Thoracic aorta (tissue), 2 donors: ENCODE measurements around the gene SYNE2. TPM values are rescaled to one million over a fixed set of nuclear protein-coding genes. Genes with fewer than 3 reads are reported as not detected.
"Not testable (repeated sequence)": the region's sequence is repeated elsewhere in the genome, so short reads cannot be mapped to it uniquely, and the experiment has no call there.

Source experiments
- ATAC-seq: fragments of 150-250 bp; one replicate; pipeline ENCODE4 v1.8.0; 2017; ENCODE audit warnings: low read depth; ENCODE audit not compliant: insufficient number of reproducible peaks, low FRiP score
- DNase-seq: peaks from one replicate; pipeline ENCODE4 v3.0.0-alpha.2; 2020; ENCODE audit warnings: low spot score
- H3K27ac ChIP-seq, 2 donors: fragments of 200-600 bp; sonication (generic); 1 replicate in 1 of 2; 2 replicates in 1 of 2; pipeline ENCODE4 v1.5.1; 2016; ENCODE audit warnings: mild to moderate bottlenecking in 2 of 2, moderate library complexity in 2 of 2
- H3K27me3 ChIP-seq: fragments of 200-600 bp; sonication (generic); replicated peaks from 2 replicates; pipeline ENCODE4 v1.6.0; 2016; ENCODE audit warnings: mild to moderate bottlenecking; ENCODE audit not compliant: insufficient read depth
- H3K36me3 ChIP-seq: fragments of 200-600 bp; sonication (generic); one replicate; pipeline ENCODE4 v1.5.1; 2016
- H3K4me1 ChIP-seq, 2 donors: fragments of 200-600 bp; sonication (generic); 1 replicate in 1 of 2; 2 replicates in 1 of 2; pipeline versions ENCODE4 v1.5.1 to v1.6.0; 2016; ENCODE audit warnings: low read depth in 2 of 2, mild to moderate bottlenecking in 1 of 2; ENCODE audit not compliant: control insufficient read depth in 1 of 2
- H3K4me3 ChIP-seq: fragments of 200-600 bp; sonication (generic); 2 replicates; pipeline ENCODE4 v1.5.1; 2016; ENCODE audit warnings: mild to moderate bottlenecking
- H3K9me3 ChIP-seq: fragments of 200-600 bp; sonication (generic); 2 replicates; pipeline ENCODE4 v1.5.1; 2016
- total RNA-seq, 2 donors: library from RNA; depleted of rRNA; stranded (reverse); fragments of >200 nt; gene quantifications; one replicate each; pipeline versions ENCODE4 v1.1.0 to v1.2.3, GENCODE V29; 2016
- TF ChIP-seq, protein P1 (sequence below): fragments of 200-600 bp; sonication (generic); IDR thresholded peaks from one replicate; pipeline ENCODE4 v1.5.1; 2019; ENCODE audit warnings: antibody characterized with exemption

The SYNE2 gene
- total RNA-seq, 2 donors from 2014 or later = 125 to 256 TPM

- peak overlapping the region; percentile 83 to 94 for H3K27ac ChIP-seq
- no peaks in the 10 kb centered on the region for H3K36me3 ChIP-seq
- H3K27me3 ChIP-seq = no peaks in the 10 kb centered on the region
- ATAC-seq = no peak
- H3K4me1 ChIP-seq = peaks cover 20 to 59% of the 10 kb centered on the region in 2 donors
- no peak for DNase-seq
- TF ChIP-seq, protein P1, sequence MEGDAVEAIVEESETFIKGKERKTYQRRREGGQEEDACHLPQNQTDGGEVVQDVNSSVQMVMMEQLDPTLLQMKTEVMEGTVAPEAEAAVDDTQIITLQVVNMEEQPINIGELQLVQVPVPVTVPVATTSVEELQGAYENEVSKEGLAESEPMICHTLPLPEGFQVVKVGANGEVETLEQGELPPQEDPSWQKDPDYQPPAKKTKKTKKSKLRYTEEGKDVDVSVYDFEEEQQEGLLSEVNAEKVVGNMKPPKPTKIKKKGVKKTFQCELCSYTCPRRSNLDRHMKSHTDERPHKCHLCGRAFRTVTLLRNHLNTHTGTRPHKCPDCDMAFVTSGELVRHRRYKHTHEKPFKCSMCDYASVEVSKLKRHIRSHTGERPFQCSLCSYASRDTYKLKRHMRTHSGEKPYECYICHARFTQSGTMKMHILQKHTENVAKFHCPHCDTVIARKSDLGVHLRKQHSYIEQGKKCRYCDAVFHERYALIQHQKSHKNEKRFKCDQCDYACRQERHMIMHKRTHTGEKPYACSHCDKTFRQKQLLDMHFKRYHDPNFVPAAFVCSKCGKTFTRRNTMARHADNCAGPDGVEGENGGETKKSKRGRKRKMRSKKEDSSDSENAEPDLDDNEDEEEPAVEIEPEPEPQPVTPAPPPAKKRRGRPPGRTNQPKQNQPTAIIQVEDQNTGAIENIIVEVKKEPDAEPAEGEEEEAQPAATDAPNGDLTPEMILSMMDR = no peak
- no peaks in the 10 kb centered on the region for H3K9me3 ChIP-seq
- H3K4me3 ChIP-seq = peak overlapping the region; percentile 26
Observed at GRCh38 chr14:64112867-64113678, 260.3 kb downstream of the SYNE2 start.

DNA sequence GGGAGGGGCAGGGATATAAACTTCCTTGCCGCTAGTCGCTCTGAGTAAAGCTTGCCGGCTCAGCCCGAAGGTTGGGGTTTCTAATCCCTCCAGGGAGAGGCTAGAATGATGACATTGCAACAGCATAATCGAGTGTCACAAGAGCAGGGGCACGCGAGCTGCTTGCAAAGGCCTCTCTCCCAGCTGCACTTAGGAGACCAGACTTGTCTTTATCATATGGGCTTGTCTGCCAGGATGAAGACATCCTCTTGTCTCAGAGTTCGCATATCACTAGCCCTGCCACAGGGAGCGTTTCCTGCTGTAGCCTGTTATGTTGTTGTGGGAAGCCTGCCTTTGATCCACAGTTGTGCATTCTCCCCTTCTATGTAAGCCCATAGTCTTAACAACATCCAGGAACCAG lies 261.4 kb downstream of the SYNE2 start:
- TF ChIP-seq, protein P1 = no peak
- H3K27ac ChIP-seq = peak overlapping the region; percentile 83 to 94
- DNase-seq (no peak), ATAC-seq (no peak)
- no peaks in the 10 kb centered on the region for H3K36me3 ChIP-seq
- no peak overlapping the region for H3K4me3 ChIP-seq
- H3K4me1 ChIP-seq = peaks cover 24 to 67% of the 10 kb centered on the region in 2 donors
- no peaks in the 10 kb centered on the region for H3K9me3 ChIP-seq
- no peaks in the 10 kb centered on the region for H3K27me3 ChIP-seq

DNA sequence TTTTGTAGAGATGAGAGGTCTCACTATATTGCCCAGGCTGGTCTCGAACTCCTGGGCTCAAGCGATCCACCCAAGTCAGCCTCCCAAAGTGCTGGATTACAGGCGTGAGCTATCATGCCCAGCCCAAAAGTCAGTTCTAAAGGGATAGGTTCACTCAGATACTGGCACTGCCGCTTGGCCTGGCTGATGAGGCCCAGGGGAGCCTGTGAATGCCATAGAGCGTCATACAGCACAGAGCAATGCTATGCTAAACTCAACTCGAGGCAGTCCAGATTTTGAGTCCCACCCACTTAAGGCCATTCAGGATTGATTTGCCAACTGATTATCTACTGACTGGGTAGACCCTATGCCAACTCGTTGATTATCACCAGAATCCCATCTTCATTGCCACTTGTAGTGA lies 262.0 kb downstream of the SYNE2 start:
- H3K27ac ChIP-seq = peak overlapping the region; percentile 83 to 94
- TF ChIP-seq, protein P1 = no peak

GRCh38 chr14:64115401-64115800 lies 262.6 kb downstream of the SYNE2 start:
- H3K9me3 ChIP-seq = no peaks in the 10 kb centered on the region
- TF ChIP-seq, protein P1 = no peak
- no peaks in the 10 kb centered on the region for H3K27me3 ChIP-seq
- ATAC-seq (no peak), DNase-seq (no peak)
- H3K4me3 ChIP-seq = no peak overlapping the region
- H3K27ac ChIP-seq = peak overlapping the region; percentile 83 to 94
- peaks cover 24 to 69% of the 10 kb centered on the region in 2 donors for H3K4me1 ChIP-seq
- H3K36me3 ChIP-seq = no peaks in the 10 kb centered on the region

More for the DNA sequence above, 262.0 kb downstream of the SYNE2 start:
- ATAC-seq (no peak), DNase-seq (no peak)
- H3K4me1 ChIP-seq = peaks cover 24 to 72% of the 10 kb centered on the region in 2 donors
- no peaks in the 10 kb centered on the region for H3K27me3 ChIP-seq
- no peaks in the 10 kb centered on the region for H3K36me3 ChIP-seq
- H3K9me3 ChIP-seq = no peaks in the 10 kb centered on the region
- H3K4me3 ChIP-seq = no peak overlapping the region

DNA sequence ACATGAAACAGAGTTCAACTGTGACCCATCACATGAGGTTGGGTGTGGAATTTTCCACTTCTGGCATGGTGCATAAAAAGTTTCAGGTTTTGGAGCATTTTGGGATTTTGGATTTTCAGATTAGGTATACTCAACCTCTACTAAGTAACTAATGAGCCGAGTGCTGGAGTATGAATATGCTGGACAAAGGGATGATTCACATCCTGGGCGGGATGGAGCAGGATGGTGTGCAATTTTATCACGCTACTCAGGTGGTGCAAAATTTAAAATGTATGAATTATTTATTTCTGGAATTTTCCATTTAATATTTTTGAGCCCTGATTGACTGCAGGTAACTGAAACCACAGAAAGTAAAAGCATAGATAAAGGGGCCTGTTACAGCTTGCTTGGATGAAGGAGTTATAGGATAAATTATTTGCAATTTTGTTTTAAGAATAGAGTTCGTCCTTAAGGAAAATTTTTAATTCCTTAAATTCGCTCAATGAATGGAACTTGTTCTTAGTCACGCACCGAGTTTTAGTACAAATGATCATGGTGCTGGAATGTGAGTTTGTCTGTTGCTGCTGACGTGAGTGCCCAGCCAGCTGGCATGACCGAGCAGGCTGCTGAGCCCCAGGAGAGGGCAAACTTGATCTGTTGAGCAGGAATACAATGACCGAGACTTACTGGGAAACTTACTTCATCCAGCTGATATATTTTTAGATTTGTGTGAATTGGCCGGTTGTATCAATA lies 265.0 kb downstream of the SYNE2 start:
- peak; percentile 61 for DNase-seq
- TF ChIP-seq, protein P1 = no peak
- no peaks in the 10 kb centered on the region for H3K9me3 ChIP-seq
- peaks cover 20 to 66% of the 10 kb centered on the region in 2 donors for H3K4me1 ChIP-seq
- no peaks in the 10 kb centered on the region for H3K27me3 ChIP-seq
- peak overlapping the region; percentile 83 to 94 for H3K27ac ChIP-seq
- H3K4me3 ChIP-seq = peak overlapping the region; percentile 33
- ATAC-seq = peak; percentile 95
- peaks cover 5% of the 10 kb centered on the region for H3K36me3 ChIP-seq

DNA sequence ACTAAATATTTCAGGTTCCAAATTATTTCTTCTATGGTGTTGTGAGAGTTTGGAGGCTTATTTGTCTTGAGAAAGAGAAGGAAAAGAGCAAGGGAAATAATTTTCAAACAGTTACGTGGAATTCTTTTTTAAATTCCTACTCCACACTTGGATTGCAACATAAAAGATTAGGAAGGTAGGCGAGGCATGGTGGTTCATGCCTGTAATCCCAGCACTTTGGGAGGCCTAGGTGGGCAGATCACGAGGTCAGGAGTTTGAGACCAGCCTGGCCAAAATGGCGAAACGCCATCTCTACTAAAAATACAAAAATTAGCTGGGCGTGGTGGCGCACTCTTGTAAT lies 265.6 kb downstream of the SYNE2 start:
- peak overlapping the region; percentile 83 to 94 for H3K27ac ChIP-seq
- H3K27me3 ChIP-seq, H3K36me3 ChIP-seq, DNase-seq, H3K9me3 ChIP-seq, H3K4me3 ChIP-seq: not testable (repeated sequence)
- peaks cover 20 to 60% of the 10 kb centered on the region in 2 donors for H3K4me1 ChIP-seq
- peak; percentile 70 for ATAC-seq
